HepG2 (cell line): Measurements from ENCODE around the gene SERPINB1.

Experiments
- EP300 ChIP-seq, 3 experiments: sonication (generic) in 1 of 3; formaldehyde crosslinking in 1 of 3; IDR thresholded peaks; 2 replicates each; pipeline versions ENCODE4 v1.5.1 to v1.6.1; 2011 to 2020; ENCODE audit warnings: low read depth in 2 of 3, low read length in 2 of 3, borderline replicate concordance in 1 of 3, improper control_type of control experiment in 1 of 3, mild to moderate bottlenecking in 1 of 3, missing genetic modification reagents in 1 of 3, moderate library complexity in 1 of 3
- EZH2 ChIP-seq: conservative IDR thresholded peaks from 2 replicates; pipeline ENCODE4 v1.6.1; 2012; ENCODE audit warnings: mild to moderate bottlenecking, low read depth, low read length, moderate library complexity
- HCFC1 ChIP-seq: fragments of 150-350 bp; IDR thresholded peaks from 2 replicates; pipeline ENCODE4 v1.6.1; 2014; ENCODE audit warnings: low read depth, low read length
- KLF9 ChIP-seq: IDR thresholded peaks from 2 replicates; pipeline ENCODE4 v1.6.1; 2016; ENCODE audit warnings: low read depth
- NR2F2 ChIP-seq: IDR thresholded peaks from 2 replicates; pipeline ENCODE4 v1.6.1; 2012; ENCODE audit warnings: low read depth, inconsistent platforms, borderline replicate concordance
- PCBP2 ChIP-seq: fragments of 200-400 bp; formaldehyde crosslinking; optimal IDR thresholded peaks from 2 replicates; pipeline ENCODE3; 2018; ENCODE audit warnings: low read length, low read depth; ENCODE audit not compliant: poor library complexity, severe bottlenecking
- SP2 ChIP-seq: sonication (generic); formaldehyde crosslinking; IDR thresholded peaks from 2 replicates; pipeline ENCODE4 v1.5.1; 2020; ENCODE audit warnings: mild to moderate bottlenecking, missing genetic modification reagents
- ZNF138 ChIP-seq: sonication (generic); formaldehyde crosslinking; IDR thresholded peaks from 2 replicates; pipeline ENCODE4 v1.5.0; 2020; ENCODE audit warnings: mild to moderate bottlenecking, low read depth, missing genetic modification reagents
- TF ChIP-seq, protein P1 (sequence below): sonication (generic); formaldehyde crosslinking; IDR thresholded peaks from 2 replicates; pipeline ENCODE4 v1.8.0; 2022; ENCODE audit warnings: missing genetic modification reagents, mild to moderate bottlenecking, inconsistent platforms, borderline replicate concordance
- TF ChIP-seq, protein P2 (sequence below): sonication (generic); formaldehyde crosslinking; IDR thresholded peaks from 2 replicates; pipeline ENCODE4 v1.8.1; 2023; ENCODE audit warnings: mild to moderate bottlenecking, missing genetic modification reagents

DNA sequence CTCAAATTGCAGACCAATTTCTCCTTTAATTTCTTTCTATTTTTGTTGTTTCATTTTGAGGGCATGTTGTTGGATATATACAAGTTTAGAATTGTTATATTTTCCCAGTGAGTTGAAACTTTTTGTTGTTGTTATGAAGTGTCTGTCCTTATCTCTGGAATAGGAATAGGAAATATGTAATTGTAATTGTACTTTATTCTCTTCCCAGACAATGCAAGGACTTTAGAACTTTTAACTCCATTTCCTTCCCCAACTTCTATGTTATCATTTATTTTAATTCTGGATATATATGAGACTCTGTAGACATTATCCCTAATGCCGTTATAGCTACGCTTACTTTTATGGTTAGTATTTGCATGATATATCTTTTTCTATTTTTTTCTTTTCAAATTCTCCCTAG lies 12.4 kb downstream of the SERPINB1 start:
- TF ChIP-seq, protein P1, sequence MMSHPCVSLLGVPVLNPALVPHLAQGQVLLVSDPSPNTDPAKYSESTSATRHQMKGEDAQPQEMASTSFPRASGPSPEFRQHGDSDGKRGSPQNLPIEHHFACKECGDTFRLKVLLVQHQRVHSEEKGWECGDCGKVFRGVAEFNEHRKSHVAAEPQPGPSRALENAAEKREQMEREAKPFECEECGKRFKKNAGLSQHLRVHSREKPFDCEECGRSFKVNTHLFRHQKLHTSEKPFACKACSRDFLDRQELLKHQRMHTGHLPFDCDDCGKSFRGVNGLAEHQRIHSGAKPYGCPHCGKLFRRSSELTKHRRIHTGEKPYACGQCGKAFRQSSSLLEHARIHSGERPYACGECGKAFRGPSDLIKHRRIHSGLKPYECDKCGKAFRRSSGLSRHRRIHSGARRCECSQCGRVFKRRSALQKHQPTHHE (CRISPR knock-in tag) = no peak
- TF ChIP-seq KLF9 (CRISPR knock-in tag) = no peak
- TF ChIP-seq, protein P2, sequence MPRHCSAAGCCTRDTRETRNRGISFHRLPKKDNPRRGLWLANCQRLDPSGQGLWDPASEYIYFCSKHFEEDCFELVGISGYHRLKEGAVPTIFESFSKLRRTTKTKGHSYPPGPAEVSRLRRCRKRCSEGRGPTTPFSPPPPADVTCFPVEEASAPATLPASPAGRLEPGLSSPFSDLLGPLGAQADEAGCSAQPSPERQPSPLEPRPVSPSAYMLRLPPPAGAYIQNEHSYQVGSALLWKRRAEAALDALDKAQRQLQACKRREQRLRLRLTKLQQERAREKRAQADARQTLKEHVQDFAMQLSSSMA (CRISPR knock-in tag) = no peak
- TF ChIP-seq EP300 (IDR thresholded peaks at IDR 0.05; ENCODE audit: low read depth in 2 of 2, low read length in 2 of 2) = no peak
- TF ChIP-seq EP300 (CRISPR knock-in tag; IDR thresholded peaks at IDR 0.05; ENCODE audit: borderline replicate concordance) = no peak
- TF ChIP-seq ZNF138 = no peak
- no peak for TF ChIP-seq HCFC1
- no peak for TF ChIP-seq EZH2
- no peak for TF ChIP-seq NR2F2
- TF ChIP-seq SP2 (CRISPR knock-in tag) = no peak
- no peak for TF ChIP-seq PCBP2
